H1 (cell line): ENCODE measurements around the gene ZNF670. TPM values are rescaled to one million over a fixed set of nuclear protein-coding genes. Genes with fewer than 3 reads are reported as not detected.

Experiments used
- CEBPB ChIP-seq: IDR thresholded peaks from 2 replicates; pipeline ENCODE4 v1.6.1; 2012; ENCODE audit warnings: low read depth, low read length
- CHD7 ChIP-seq: fragments of 300-600 bp; sonication (generic); IDR thresholded peaks from 2 replicates; pipeline ENCODE4 v1.7.1; 2012; ENCODE audit warnings: low read length, moderate library complexity, mild to moderate bottlenecking, inconsistent platforms; ENCODE audit not compliant: insufficient replicate concordance
- HDAC6 ChIP-seq: IDR thresholded peaks from one replicate; pipeline ENCODE4 v1.7.1; 2012; ENCODE audit warnings: low read depth, mild to moderate bottlenecking, inconsistent platforms, low read length, moderate library complexity
- POLR2A ChIP-seq, 2 experiments: IDR thresholded peaks; 1 replicate in 1 of 2; 2 replicates in 1 of 2; pipeline ENCODE4 v1.6.1; 2011; ENCODE audit warnings: low read depth in 2 of 2, low read length in 2 of 2, mild to moderate bottlenecking in 2 of 2; ENCODE audit errors: control extremely low read depth in 1 of 2
- RAD21 ChIP-seq, 2 experiments: IDR thresholded peaks in 1 of 2; conservative IDR thresholded peaks in 1 of 2; 2 replicates each; pipeline ENCODE4 v1.6.1; 2011; ENCODE audit warnings: low read depth in 2 of 2, low read length in 2 of 2, improper control_type of control experiment in 1 of 2, inconsistent platforms in 1 of 2, mild to moderate bottlenecking in 1 of 2, moderate library complexity in 1 of 2
- SIRT6 ChIP-seq: IDR thresholded peaks from one replicate; pipeline ENCODE4 v1.7.1; 2012; ENCODE audit warnings: low read length, inconsistent platforms
- polyA plus RNA-seq, 7 experiments: library from polyadenylated mRNA; depleted of rRNA in 3 of 7; stranded (reverse) in 5 of 7; unstranded in 2 of 7; fragments of >200 nt in 5 of 7; fragments of 200-250 nt in 2 of 7; gene quantifications; 1 replicate in 5 of 7; 2 replicates in 1 of 7; 4 replicates in 1 of 7; pipeline versions ENCODE4 v1.2.1 to v1.2.3, GENCODE V29; 2011 to 2013; ENCODE audit warnings: missing spikeins in 2 of 7, mixed read lengths in 2 of 7
- total RNA-seq: library from RNA; stranded (reverse); fragmentation: NEBNext Ultra II Directional; extraction: Animal tissue kit (Norgen Biotek cat#: 25700); gene quantifications from 2 replicates; pipeline ENCODE4 v1.2.1, GENCODE V29; 2021

ZNF670 gene
- total and polyA plus RNA-seq, 2 of the 8 experiments (the other 6 are each of a cell fraction or from before 2014, with no cell fraction given), result 2.8 to 15.4 TPM

GRCh38 chr1:247079141-247079874, 697 bp upstream of the ZNF670 start (continued):
- no peak for TF ChIP-seq CHD7
- no peak for TF ChIP-seq RAD21 (IDR thresholded peaks at IDR 0.05 in 1 of 2, conservative IDR thresholded peaks at IDR 0.05 in 1 of 2; ENCODE audit: low read depth in 2 of 2, low read length in 2 of 2)
- no peak for TF ChIP-seq SIRT6
- TF ChIP-seq POLR2A (IDR thresholded peaks at IDR 0.05; ENCODE audit: control extremely low read depth in 1 of 2, low read depth in 2 of 2, low read length in 2 of 2), result no peak
- TF ChIP-seq CEBPB, result no peak
- no peak for TF ChIP-seq HDAC6
